GM10248 (cell line): ENCODE measurements around the gene ACTRT2.

Experiments used
- CTCF ChIA-PET: fragments of 300-600 bp; sonication (Branson Sonifier 250); formaldehyde crosslinking; extraction: SDS; loops from one replicate; lab custom pipeline; 2021; ENCODE audit warnings: antibody characterized with exemption; lab: Yijun Ruan, JAX
- POLR2A ChIA-PET: fragments of 350-650 bp; sonication (Branson Sonifier 250); formaldehyde crosslinking; extraction: SDS; loops from one replicate; lab custom pipeline; 2020; ENCODE audit warnings: antibody characterized with exemption; lab: Yijun Ruan, JAX
- DNase-seq: peaks from one replicate; pipeline ENCODE4 v3.0.0; 2012; ENCODE audit errors: extremely low spot score
- TF ChIP-seq, protein P1 (sequence below): IDR thresholded peaks from 2 replicates; pipeline ENCODE4 v1.5.1; 2012; ENCODE audit warnings: mild to moderate bottlenecking, low read depth; ENCODE audit errors: extremely low read depth, missing control alignments, control extremely low read depth

Gene ACTRT2

DNA sequence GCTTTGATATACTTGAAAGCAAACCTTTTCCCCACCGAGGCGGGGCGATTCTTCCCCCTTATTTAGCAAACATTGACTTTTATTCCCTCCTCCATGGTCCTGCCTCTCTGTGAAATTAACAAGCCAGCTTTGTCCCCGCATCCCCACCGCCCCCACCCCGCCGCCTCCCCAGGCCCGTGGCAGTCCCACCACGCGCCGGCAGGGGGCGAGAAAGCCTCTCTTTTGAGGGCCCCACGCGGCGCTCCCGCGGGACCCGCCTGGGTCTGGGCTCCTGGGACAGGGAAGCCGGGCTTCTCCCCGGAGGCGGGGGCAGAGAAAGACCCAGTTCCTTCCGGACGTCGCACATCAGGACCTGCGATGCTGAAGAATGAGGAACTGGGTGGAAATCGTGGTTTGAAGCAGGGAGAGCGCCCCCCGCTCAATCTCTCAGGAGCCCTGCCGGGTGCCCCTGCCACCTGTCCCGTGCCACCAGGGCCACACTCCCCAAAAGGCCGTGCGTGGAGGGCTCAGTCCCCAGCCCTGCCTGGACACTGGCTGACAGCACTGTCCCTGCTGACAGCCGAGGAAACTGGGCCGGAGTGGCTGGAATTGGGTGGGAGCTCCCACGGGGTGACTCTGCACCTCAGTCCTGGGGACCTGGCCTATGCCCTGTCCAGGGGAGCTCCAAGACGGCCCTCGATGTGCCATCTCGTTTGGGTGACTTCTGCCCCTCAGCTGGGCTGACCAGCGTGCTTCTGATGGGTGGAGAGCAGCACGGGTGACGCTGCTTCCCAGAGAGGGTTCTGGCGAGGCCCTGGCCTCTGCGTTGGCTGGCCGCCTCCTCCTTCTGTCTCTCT, 8.6 kb upstream of the ACTRT2 start:
- CTCF ChIA-PET: no interaction called here
- TF ChIP-seq, protein P1, sequence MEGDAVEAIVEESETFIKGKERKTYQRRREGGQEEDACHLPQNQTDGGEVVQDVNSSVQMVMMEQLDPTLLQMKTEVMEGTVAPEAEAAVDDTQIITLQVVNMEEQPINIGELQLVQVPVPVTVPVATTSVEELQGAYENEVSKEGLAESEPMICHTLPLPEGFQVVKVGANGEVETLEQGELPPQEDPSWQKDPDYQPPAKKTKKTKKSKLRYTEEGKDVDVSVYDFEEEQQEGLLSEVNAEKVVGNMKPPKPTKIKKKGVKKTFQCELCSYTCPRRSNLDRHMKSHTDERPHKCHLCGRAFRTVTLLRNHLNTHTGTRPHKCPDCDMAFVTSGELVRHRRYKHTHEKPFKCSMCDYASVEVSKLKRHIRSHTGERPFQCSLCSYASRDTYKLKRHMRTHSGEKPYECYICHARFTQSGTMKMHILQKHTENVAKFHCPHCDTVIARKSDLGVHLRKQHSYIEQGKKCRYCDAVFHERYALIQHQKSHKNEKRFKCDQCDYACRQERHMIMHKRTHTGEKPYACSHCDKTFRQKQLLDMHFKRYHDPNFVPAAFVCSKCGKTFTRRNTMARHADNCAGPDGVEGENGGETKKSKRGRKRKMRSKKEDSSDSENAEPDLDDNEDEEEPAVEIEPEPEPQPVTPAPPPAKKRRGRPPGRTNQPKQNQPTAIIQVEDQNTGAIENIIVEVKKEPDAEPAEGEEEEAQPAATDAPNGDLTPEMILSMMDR: no peak
- DNase-seq: peak; percentile 48
- POLR2A ChIA-PET: no interaction called here

GRCh38 chr1:3013371-3014049, 7.8 kb upstream of the ACTRT2 start:
- no peak for DNase-seq
- POLR2A ChIA-PET: no interaction called here
- TF ChIP-seq, protein P1: no peak
- CTCF ChIA-PET: no interaction called here

- DNase-seq: no peak
- CTCF ChIA-PET: no interaction called here
- POLR2A ChIA-PET: no interaction called here
- TF ChIP-seq, protein P1: no peak
These were observed 7.2 kb upstream of the ACTRT2 start for GRCh38 chr1:3014050-3014440.

GRCh38 chr1:3014443-3015268, 6.6 kb upstream of the ACTRT2 start:
- POLR2A ChIA-PET: no interaction called here
- TF ChIP-seq, protein P1: no peak
- CTCF ChIA-PET: no interaction called here
- DNase-seq: no peak

DNA sequence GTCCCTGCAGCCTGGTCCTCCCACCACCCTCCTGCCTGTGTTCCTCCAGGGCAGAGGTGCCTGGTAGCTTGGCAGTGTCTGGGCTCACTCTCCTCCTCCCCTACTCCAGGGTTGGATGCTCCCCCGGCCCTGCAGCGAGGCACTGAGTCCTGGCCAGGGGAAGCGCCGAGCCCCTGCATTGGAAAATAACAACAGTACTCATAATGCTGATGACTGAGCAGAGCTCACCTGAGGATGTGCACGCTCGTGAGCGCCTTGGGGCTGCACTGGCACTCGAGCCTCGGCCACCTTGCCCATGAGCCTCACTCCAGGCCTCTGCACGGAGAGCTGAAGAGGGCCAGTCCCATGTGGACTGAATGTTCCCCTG, 6.0 kb upstream of the ACTRT2 start:
- POLR2A ChIA-PET: no interaction called here
- TF ChIP-seq, protein P1: no peak
- no peak for DNase-seq
- CTCF ChIA-PET: no interaction called here

DNA sequence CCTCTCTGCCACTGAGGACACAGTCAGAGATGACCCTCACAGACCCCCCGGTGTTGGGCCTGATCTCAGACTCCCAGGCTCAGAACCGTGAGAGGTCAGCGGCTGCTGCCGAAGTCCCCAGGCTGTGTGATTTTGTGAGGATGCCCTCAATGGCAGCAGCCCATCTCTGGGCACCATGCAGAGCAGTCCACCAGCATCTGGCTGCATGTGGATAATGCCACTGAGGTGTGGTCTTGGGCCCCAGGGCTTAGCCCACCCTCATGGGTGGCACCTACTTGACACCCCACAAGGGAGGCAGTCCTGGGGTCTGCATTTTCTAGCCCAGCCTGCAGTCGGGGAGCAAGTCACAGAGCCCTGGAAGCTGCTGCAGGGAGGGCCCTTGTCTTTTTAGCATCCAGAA, 5.5 kb upstream of the ACTRT2 start:
- ChIA-PET CTCF (no interaction called here), POLR2A (no interaction called here)
- DNase-seq: no peak
- TF ChIP-seq, protein P1: no peak
